Measurements from ENCODE around the gene PARVA.

PARVA gene

GRCh38 chr11:12449961-12450715 is 72.8 kb downstream of the PARVA start:
- no peaks in the 10 kb centered on the region for H3K27me3 ChIP-seq (ENCODE audit: control insufficient read depth, low read length)

GRCh38 chr11:12451179-12451814 is 73.9 kb downstream of the PARVA start:
- Histone ChIP-seq H3K9me3 (ENCODE audit: control insufficient read depth, insufficient read depth, low read length) (no peaks in the 10 kb centered on the region), H3K4me1 (ENCODE audit: control insufficient read depth, low read length) (no peaks in the 10 kb centered on the region), H3K9me2 (replicated peaks; ENCODE audit: control insufficient read depth, low read length) (no peaks in the 10 kb centered on the region), H3K4me2 (ENCODE audit: low read length) (no peak overlapping the region), H3F3A (ENCODE audit: control insufficient read depth, insufficient read depth) (no peaks in the 10 kb centered on the region), H3K36me3 (ENCODE audit: control insufficient read depth, low read length) (no peaks in the 10 kb centered on the region), H3K27ac (ENCODE audit: low read depth, low read length) (no peak overlapping the region), H3K79me2 (ENCODE audit: control insufficient read depth, low read length) (no peaks in the 10 kb centered on the region), H3K27me3 (ENCODE audit: control insufficient read depth, low read length) (no peaks in the 10 kb centered on the region), H3K4me3 (ENCODE audit: low read length) (no peak overlapping the region), H4K20me1 (ENCODE audit: control insufficient read depth, insufficient read depth, low read depth, low read length) (no peaks in the 10 kb centered on the region)
- no peak for TF ChIP-seq EZH2phosphoT487 (IDR thresholded peaks at IDR 0.05; ENCODE audit: borderline replicate concordance, low read length)
- TF ChIP-seq, protein P1, sequence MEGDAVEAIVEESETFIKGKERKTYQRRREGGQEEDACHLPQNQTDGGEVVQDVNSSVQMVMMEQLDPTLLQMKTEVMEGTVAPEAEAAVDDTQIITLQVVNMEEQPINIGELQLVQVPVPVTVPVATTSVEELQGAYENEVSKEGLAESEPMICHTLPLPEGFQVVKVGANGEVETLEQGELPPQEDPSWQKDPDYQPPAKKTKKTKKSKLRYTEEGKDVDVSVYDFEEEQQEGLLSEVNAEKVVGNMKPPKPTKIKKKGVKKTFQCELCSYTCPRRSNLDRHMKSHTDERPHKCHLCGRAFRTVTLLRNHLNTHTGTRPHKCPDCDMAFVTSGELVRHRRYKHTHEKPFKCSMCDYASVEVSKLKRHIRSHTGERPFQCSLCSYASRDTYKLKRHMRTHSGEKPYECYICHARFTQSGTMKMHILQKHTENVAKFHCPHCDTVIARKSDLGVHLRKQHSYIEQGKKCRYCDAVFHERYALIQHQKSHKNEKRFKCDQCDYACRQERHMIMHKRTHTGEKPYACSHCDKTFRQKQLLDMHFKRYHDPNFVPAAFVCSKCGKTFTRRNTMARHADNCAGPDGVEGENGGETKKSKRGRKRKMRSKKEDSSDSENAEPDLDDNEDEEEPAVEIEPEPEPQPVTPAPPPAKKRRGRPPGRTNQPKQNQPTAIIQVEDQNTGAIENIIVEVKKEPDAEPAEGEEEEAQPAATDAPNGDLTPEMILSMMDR (IDR thresholded peaks at IDR 0.05; ENCODE audit: low read depth, low read length, poor library complexity, severe bottlenecking): no peak

More at GRCh38 chr11:12449961-12450715, 72.8 kb downstream of the PARVA start:
- no peaks in the 10 kb centered on the region for H3K9me2 ChIP-seq (replicated peaks; ENCODE audit: control insufficient read depth, low read length)
- no peak overlapping the region for H3K27ac ChIP-seq (ENCODE audit: low read depth, low read length)
- H3K4me2 ChIP-seq (ENCODE audit: low read length): no peak overlapping the region
- H3K4me3 ChIP-seq (ENCODE audit: low read length): no peak overlapping the region
- H3K4me1 ChIP-seq (ENCODE audit: control insufficient read depth, low read length): no peaks in the 10 kb centered on the region
- TF ChIP-seq EZH2phosphoT487 (IDR thresholded peaks at IDR 0.05; ENCODE audit: borderline replicate concordance, low read length): no peak
- no peaks in the 10 kb centered on the region for H3K9me3 ChIP-seq (ENCODE audit: control insufficient read depth, insufficient read depth, low read length)
- H3F3A ChIP-seq (ENCODE audit: control insufficient read depth, insufficient read depth): no peaks in the 10 kb centered on the region
- H3K79me2 ChIP-seq (ENCODE audit: control insufficient read depth, low read length): no peaks in the 10 kb centered on the region
- no peaks in the 10 kb centered on the region for H3K36me3 ChIP-seq (ENCODE audit: control insufficient read depth, low read length)
- no peaks in the 10 kb centered on the region for H4K20me1 ChIP-seq (ENCODE audit: control insufficient read depth, insufficient read depth, low read depth, low read length)

GRCh38 chr11:12453243-12453642 is 75.9 kb downstream of the PARVA start:
- Histone ChIP-seq H3K9me3 (ENCODE audit: control insufficient read depth, insufficient read depth, low read length) (no peaks in the 10 kb centered on the region), H3K27ac (ENCODE audit: low read depth, low read length) (no peak overlapping the region), H3K36me3 (ENCODE audit: control insufficient read depth, low read length) (no peaks in the 10 kb centered on the region), H3K27me3 (ENCODE audit: control insufficient read depth, low read length) (no peaks in the 10 kb centered on the region), H3K79me2 (ENCODE audit: control insufficient read depth, low read length) (no peaks in the 10 kb centered on the region), H3K4me1 (ENCODE audit: control insufficient read depth, low read length) (no peaks in the 10 kb centered on the region), H3K4me3 (ENCODE audit: low read length) (no peak overlapping the region), H3F3A (ENCODE audit: control insufficient read depth, insufficient read depth) (no peaks in the 10 kb centered on the region), H3K9me2 (replicated peaks; ENCODE audit: control insufficient read depth, low read length) (no peaks in the 10 kb centered on the region), H4K20me1 (ENCODE audit: control insufficient read depth, insufficient read depth, low read depth, low read length) (no peaks in the 10 kb centered on the region), H3K4me2 (ENCODE audit: low read length) (no peak overlapping the region)
- TF ChIP-seq, protein P1 (IDR thresholded peaks at IDR 0.05; ENCODE audit: low read depth, low read length, poor library complexity, severe bottlenecking): no peak
- no peak for TF ChIP-seq EZH2phosphoT487 (IDR thresholded peaks at IDR 0.05; ENCODE audit: borderline replicate concordance, low read length)

GRCh38 chr11:12454782-12455181 is 77.4 kb downstream of the PARVA start:
- Histone ChIP-seq H3K27ac (ENCODE audit: low read depth, low read length) (no peak overlapping the region), H3K4me1 (ENCODE audit: control insufficient read depth, low read length) (no peaks in the 10 kb centered on the region)

More at GRCh38 chr11:12454782-12455181, 77.4 kb downstream of the PARVA start:
- Histone ChIP-seq H3K36me3 (ENCODE audit: control insufficient read depth, low read length) (no peaks in the 10 kb centered on the region), H3K27me3 (ENCODE audit: control insufficient read depth, low read length) (no peaks in the 10 kb centered on the region), H3K9me3 (ENCODE audit: control insufficient read depth, insufficient read depth, low read length) (no peaks in the 10 kb centered on the region), H3K4me2 (ENCODE audit: low read length) (no peak overlapping the region), H4K20me1 (ENCODE audit: control insufficient read depth, insufficient read depth, low read depth, low read length) (no peaks in the 10 kb centered on the region), H3F3A (ENCODE audit: control insufficient read depth, insufficient read depth) (no peaks in the 10 kb centered on the region), H3K79me2 (ENCODE audit: control insufficient read depth, low read length) (no peaks in the 10 kb centered on the region), H3K9me2 (replicated peaks; ENCODE audit: control insufficient read depth, low read length) (no peaks in the 10 kb centered on the region), H3K4me3 (ENCODE audit: low read length) (no peak overlapping the region)
- no peak for TF ChIP-seq EZH2phosphoT487 (IDR thresholded peaks at IDR 0.05; ENCODE audit: borderline replicate concordance, low read length)
- TF ChIP-seq, protein P1 (IDR thresholded peaks at IDR 0.05; ENCODE audit: low read depth, low read length, poor library complexity, severe bottlenecking): no peak
